HL-60 (cell line): ENCODE measurements around the gene GON4L.
"Not testable (repeated sequence)": the region's sequence is repeated elsewhere in the genome, so short reads cannot be mapped to it uniquely, and the experiment has no call there.

Experiments
- DNase-seq, 2 experiments: peaks; one replicate each; pipeline ENCODE4 v3.0.0-alpha.2; 2010 to 2020; ENCODE audit warnings: low read depth in 1 of 2, low spot score in 1 of 2
- H3K27ac ChIP-seq: fragments of 250-450 bp; sonication (Bioruptor Pico); replicated peaks from 2 replicates; pipeline ENCODE4 v1.5.1; 2020; ENCODE audit warnings: mild to moderate bottlenecking, moderate library complexity
- H3K27me3 ChIP-seq: fragments of 250-450 bp; sonication (Bioruptor Pico); 2 replicates; pipeline ENCODE4 v1.5.1; 2021; ENCODE audit warnings: mild to moderate bottlenecking, moderate library complexity; ENCODE audit not compliant: insufficient read depth, poor library complexity, severe bottlenecking
- H3K4me3 ChIP-seq: replicated peaks from 2 replicates; pipeline ENCODE4 v1.5.1; 2011; ENCODE audit warnings: mild to moderate bottlenecking, control low read depth, low read length; ENCODE audit not compliant: insufficient read depth
- CTCF ChIP-seq: IDR thresholded peaks from one replicate; pipeline ENCODE4 v1.5.1; 2011; ENCODE audit warnings: low read length, control low read depth, inconsistent platforms; ENCODE audit not compliant: insufficient read depth
- GABPA ChIP-seq: IDR thresholded peaks from 2 replicates; pipeline ENCODE4 v1.6.1; 2012; ENCODE audit warnings: low read depth
- POLR2AphosphoS5 ChIP-seq: IDR thresholded peaks from 2 replicates; pipeline ENCODE4 v1.6.1; 2012; ENCODE audit warnings: low read depth
- REST ChIP-seq: IDR thresholded peaks from 2 replicates; pipeline ENCODE4 v1.6.1; 2012; ENCODE audit warnings: low read depth; ENCODE audit not compliant: insufficient replicate concordance
- SPI1 ChIP-seq: IDR thresholded peaks from 2 replicates; pipeline ENCODE4 v1.6.1; 2012; ENCODE audit warnings: low read depth, mild to moderate bottlenecking, borderline replicate concordance

GON4L gene

GRCh38 chr1:155725142-155725541 is 131.9 kb downstream of the GON4L start:
- Histone ChIP-seq H3K27ac (no peak overlapping the region), H3K4me3 (no peak overlapping the region), H3K27me3 (no peaks in the 10 kb centered on the region)
- no peak for DNase-seq
- TF ChIP-seq SPI1 (no peak), REST (no peak), POLR2AphosphoS5 (no peak)

GRCh38 chr1:155719703-155720102 is 137.3 kb downstream of the GON4L start:
- TF ChIP-seq GABPA (no peak), REST (no peak), POLR2AphosphoS5 (no peak), CTCF (no peak), SPI1 (no peak)
- no peak overlapping the region for H3K4me3 ChIP-seq
- H3K27ac ChIP-seq, result no peak overlapping the region
- no peak for DNase-seq
- no peaks in the 10 kb centered on the region for H3K27me3 ChIP-seq

- H3K27ac ChIP-seq, H3K4me3 ChIP-seq, H3K27me3 ChIP-seq, DNase-seq: not testable (repeated sequence)
These were observed 138.4 kb downstream of the GON4L start for GRCh38 chr1:155718524-155719115.

GRCh38 chr1:155717041-155717440 is 140.0 kb downstream of the GON4L start:
- Histone ChIP-seq H3K27me3 (no peaks in the 10 kb centered on the region), H3K4me3 (no peak overlapping the region), H3K27ac (no peak overlapping the region)
- no peak for TF ChIP-seq REST
- no peak for TF ChIP-seq CTCF
- no peak for TF ChIP-seq GABPA
- TF ChIP-seq SPI1, result no peak
- no peak for TF ChIP-seq POLR2AphosphoS5
- no peak for DNase-seq
